ENCODE results near the gene RIMBP3C. TPM values are rescaled to one million over a fixed set of nuclear protein-coding genes. Genes with fewer than 3 reads are reported as not detected.
"Not testable (repeated sequence)": the region's sequence is repeated elsewhere in the genome, so short reads cannot be mapped to it uniquely, and the experiment has no call there.

The RIMBP3C gene
- total RNA-seq, 1 donor from 2014 or later = 1.2 TPM

- H3K4me1 Mint-ChIP-seq (ENCODE audit: low read depth) = peaks cover 41% of the 10 kb centered on the region
- TF ChIP-seq CTCF (IDR thresholded peaks at IDR 0.05; ENCODE audit: unreplicated experiment) = no peak
- no peaks in the 10 kb centered on the region for H3K9me3 Mint-ChIP-seq (ENCODE audit: low read depth)
- H3K36me3 Mint-ChIP-seq (ENCODE audit: insufficient read depth) = peaks cover 6% of the 10 kb centered on the region
- DNase-seq (ENCODE audit: low spot score, unreplicated experiment) = no peak
- peak overlapping the region; percentile 34 for H3K27ac Mint-ChIP-seq
- H3K27me3 Mint-ChIP-seq = no peaks in the 10 kb centered on the region
- H3K4me3 Mint-ChIP-seq (ENCODE audit: low read depth) = no peak overlapping the region
Observed at GRCh38 chr22:21573750-21574494, 22.7 kb upstream of the RIMBP3C start.

- Mint-ChIP-seq H3K27me3 (no peaks in the 10 kb centered on the region), H3K4me3 (ENCODE audit: low read depth) (no peak overlapping the region), H3K4me1 (ENCODE audit: low read depth) (peaks cover 44% of the 10 kb centered on the region), H3K27ac (no peak overlapping the region), H3K36me3 (ENCODE audit: insufficient read depth) (peaks cover 6% of the 10 kb centered on the region), H3K9me3 (ENCODE audit: low read depth) (no peaks in the 10 kb centered on the region)
- DNase-seq (ENCODE audit: low spot score, unreplicated experiment) = no peak
- no peak for TF ChIP-seq CTCF (IDR thresholded peaks at IDR 0.05; ENCODE audit: unreplicated experiment)
Observed at GRCh38 chr22:21573293-21573734, 22.1 kb upstream of the RIMBP3C start.

- Mint-ChIP-seq H3K4me1 (ENCODE audit: low read depth) (peaks cover 40% of the 10 kb centered on the region), H3K4me3 (ENCODE audit: low read depth) (no peak overlapping the region), H3K27me3 (no peaks in the 10 kb centered on the region), H3K27ac (no peak overlapping the region), H3K36me3 (ENCODE audit: insufficient read depth) (peaks cover 5% of the 10 kb centered on the region), H3K9me3 (ENCODE audit: low read depth) (no peaks in the 10 kb centered on the region)
- TF ChIP-seq CTCF (IDR thresholded peaks at IDR 0.05; ENCODE audit: unreplicated experiment) = no peak
- no peak for DNase-seq (ENCODE audit: low spot score, unreplicated experiment)
Observed at GRCh38 chr22:21571679-21572078, 20.4 kb upstream of the RIMBP3C start.

- no peak for TF ChIP-seq CTCF (IDR thresholded peaks at IDR 0.05; ENCODE audit: unreplicated experiment)
- Mint-ChIP-seq H3K36me3 (ENCODE audit: insufficient read depth) (peaks cover 5% of the 10 kb centered on the region), H3K4me3 (ENCODE audit: low read depth) (no peak overlapping the region), H3K27me3 (no peaks in the 10 kb centered on the region), H3K27ac (peak overlapping the region; percentile 41), H3K4me1 (ENCODE audit: low read depth) (peaks cover 40% of the 10 kb centered on the region), H3K9me3 (ENCODE audit: low read depth) (no peaks in the 10 kb centered on the region)
- no peak for DNase-seq (ENCODE audit: low spot score, unreplicated experiment)
Observed at GRCh38 chr22:21570398-21570797, 19.1 kb upstream of the RIMBP3C start.

- no peak for TF ChIP-seq CTCF (IDR thresholded peaks at IDR 0.05; ENCODE audit: unreplicated experiment)
- peak overlapping the region; percentile 92 for H3K4me3 Mint-ChIP-seq (ENCODE audit: low read depth)
- H3K27me3 Mint-ChIP-seq = no peaks in the 10 kb centered on the region
- H3K27ac Mint-ChIP-seq = peak overlapping the region; percentile 98
- peaks cover 40% of the 10 kb centered on the region for H3K4me1 Mint-ChIP-seq (ENCODE audit: low read depth)
- peaks cover 5% of the 10 kb centered on the region for H3K36me3 Mint-ChIP-seq (ENCODE audit: insufficient read depth)
- H3K9me3 Mint-ChIP-seq (ENCODE audit: low read depth) = no peaks in the 10 kb centered on the region
- DNase-seq (ENCODE audit: low spot score, unreplicated experiment) = no peak
Observed at GRCh38 chr22:21569459-21570170, 18.4 kb upstream of the RIMBP3C start.

GRCh38 chr22:21569076-21569427 lies 17.8 kb upstream of the RIMBP3C start:
- Mint-ChIP-seq H3K27ac (peak overlapping the region; percentile 98), H3K4me1 (ENCODE audit: low read depth) (peaks cover 36% of the 10 kb centered on the region), H3K4me3 (ENCODE audit: low read depth) (peak overlapping the region; percentile 92)
- not testable (repeated sequence) for DNase-seq (ENCODE audit: low spot score, unreplicated experiment); H3K36me3 Mint-ChIP-seq (ENCODE audit: insufficient read depth); H3K9me3 Mint-ChIP-seq (ENCODE audit: low read depth); H3K27me3 Mint-ChIP-seq

All from progenitor cell of endocrine pancreas (in vitro differentiated cells).